HG03060 (cell line): Measurements from ENCODE around the gene NELFA.

Experiments
- ATAC-seq: cut with Tn5 transposase; IDR thresholded peaks from one replicate; pipeline ENCODE4 v1.9.1; 2021; ENCODE audit warnings: low read depth, moderate number of reproducible peaks; ENCODE audit not compliant: unreplicated experiment

Gene NELFA

GRCh38 chr4:1945124-1945895, 63.5 kb downstream of the NELFA start:
- no peak for ATAC-seq

- ATAC-seq, result no peak
Measured at GRCh38 chr4:1943928-1944327, 64.8 kb downstream of the NELFA start.

DNA sequence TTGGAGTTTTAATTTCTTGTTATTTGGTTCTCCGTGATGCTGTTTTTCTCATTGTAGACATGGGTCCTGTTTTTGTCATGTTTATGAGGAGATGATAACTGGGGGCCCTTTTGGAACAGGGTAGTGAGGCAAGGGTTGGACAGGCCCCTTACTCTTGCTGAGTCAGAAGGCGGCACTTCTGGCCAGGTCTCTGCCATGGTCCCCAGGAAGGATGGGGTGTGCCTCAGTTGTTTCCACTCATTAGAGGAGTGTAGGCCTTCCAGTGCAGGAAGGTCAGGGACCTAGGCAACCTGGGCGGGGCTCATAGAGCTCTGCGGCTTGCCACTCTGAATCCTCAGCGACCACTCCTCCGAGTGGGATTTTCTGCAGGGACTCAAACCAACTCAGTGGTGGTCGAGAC, 68.2 kb downstream of the NELFA start:
- ATAC-seq, result no peak

DNA sequence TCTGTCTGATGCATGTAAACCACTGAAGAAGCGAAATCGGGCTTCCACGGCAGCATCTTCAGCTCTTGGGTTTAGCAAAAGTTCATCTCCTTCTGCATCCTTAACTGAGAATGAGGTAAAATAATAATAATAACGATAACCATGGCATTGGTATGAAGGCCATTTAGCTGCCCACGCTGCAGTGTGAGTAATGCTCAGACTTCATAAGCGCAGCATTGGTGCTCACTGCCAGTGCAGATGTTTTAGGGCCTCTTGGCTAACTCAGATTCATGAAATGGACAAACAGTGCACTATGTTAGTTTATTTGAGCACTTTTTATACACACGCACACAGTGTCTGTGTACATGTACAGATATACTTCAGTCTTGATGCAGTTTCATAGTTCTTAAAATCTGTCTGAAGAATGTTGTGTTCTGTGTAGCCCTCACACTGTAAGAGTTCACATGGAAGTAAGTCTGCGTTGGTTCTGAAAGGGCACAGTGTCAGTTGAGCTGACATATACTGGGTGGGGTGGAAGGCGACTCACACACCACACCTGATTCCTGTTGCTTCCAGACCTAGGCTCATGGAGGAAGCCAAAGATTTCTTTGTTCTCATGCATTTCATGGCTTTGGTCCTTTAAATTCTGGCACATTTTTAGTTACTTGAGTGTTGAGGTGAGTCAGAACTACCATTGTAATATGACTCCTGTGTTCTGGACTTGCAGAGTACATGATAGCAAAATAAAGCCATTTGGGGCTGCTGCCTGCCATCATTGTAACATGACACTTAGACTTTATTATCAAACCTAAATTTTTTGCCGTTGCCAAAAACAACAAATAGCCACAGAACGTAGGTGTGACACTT, 68.9 kb downstream of the NELFA start:
- ATAC-seq, result no peak

GRCh38 chr4:1938027-1938426, 70.7 kb downstream of the NELFA start:
- no peak for ATAC-seq

DNA sequence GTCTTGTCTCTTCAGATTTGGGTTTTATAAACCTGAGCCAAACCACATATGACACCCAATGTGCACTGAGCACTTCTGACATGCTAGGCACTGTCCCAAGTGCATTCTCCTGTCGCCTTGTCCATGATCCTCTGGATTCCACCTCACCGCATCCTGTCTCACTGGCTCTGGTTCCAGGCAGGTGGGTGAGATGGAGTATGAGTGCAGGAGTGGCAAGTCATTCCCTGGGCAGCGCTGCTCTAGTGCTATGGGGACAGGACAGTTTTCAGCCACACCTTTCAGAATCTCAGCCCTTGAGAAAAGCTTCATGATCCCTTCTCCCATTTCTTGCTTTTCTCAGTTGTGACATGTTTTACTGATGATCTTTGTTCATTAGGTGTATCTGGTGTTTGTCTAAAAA, 71.2 kb downstream of the NELFA start:
- no peak for ATAC-seq

DNA sequence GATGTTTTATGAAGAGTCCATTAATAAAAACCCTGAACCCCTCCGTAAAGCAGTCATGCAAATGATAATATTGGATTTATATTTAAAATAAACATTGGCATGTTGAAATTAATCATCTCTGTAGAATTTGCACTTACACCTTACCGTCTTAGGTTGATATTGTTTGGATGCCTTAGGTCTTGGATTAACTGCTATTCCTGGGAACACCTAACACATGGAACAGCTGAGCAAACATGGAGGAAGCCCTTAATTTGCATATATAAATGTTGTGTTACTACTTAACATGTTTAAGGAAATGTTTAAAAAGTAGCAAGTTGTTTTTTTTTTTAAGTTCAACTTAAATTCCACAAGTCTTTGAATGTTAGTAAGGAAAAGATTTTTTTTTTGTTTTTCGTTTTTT, 75.1 kb downstream of the NELFA start:
- ATAC-seq, result no peak

DNA sequence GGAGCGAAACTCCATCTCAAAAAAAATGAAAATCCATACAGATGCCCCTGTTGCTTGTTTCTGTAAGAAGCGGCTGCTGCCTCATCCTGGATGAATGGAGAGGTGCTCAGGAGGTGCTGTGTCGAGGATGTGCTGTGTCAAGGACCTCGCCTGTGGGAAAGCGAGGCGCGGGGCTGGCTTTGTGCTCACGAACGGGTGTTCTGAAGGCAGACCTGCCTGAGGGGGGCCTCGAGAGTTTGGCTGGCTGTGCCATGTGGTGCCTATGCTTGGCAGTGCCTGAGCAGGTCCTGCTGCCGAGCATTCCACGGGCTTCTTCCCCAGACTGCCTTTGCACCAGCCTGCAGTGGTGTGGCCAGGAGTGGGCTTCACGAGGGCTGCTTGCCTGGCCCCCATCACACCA, 76.0 kb downstream of the NELFA start:
- ATAC-seq, result no peak
